ENCODE measurements around the gene TCF7. TPM values are rescaled to one million over a fixed set of nuclear protein-coding genes. Genes with fewer than 3 reads are reported as not detected.

The TCF7 gene
- total RNA-seq, 8 experiments from 2014 or later: 2.2 to 20.9 (median 5.3) TPM

DNA sequence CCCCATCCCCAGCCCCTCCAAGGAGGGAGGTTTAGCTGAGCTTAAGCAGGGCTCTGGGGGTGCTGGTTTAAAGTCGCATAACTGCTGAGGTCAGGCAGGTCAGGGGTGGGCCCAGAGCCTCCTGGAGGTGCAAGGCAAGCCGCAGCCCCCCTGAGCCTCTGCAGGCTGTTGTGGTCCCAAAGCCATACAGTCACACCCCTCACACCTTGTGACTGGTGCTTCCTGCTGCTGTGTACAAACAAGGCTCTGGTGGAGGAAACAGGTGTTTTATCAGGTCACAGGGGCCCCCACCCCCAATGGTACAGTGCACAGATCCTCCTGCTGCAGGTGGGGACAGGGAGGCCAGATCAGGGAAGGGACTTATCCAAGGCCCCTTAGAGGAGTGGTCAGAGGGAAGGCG lies 8.0 kb downstream of the TCF7 start:
- H3K4me3 ChIP-seq: no peak overlapping the region
- no peak for ATAC-seq (replicated peaks in 6 of 8)

DNA sequence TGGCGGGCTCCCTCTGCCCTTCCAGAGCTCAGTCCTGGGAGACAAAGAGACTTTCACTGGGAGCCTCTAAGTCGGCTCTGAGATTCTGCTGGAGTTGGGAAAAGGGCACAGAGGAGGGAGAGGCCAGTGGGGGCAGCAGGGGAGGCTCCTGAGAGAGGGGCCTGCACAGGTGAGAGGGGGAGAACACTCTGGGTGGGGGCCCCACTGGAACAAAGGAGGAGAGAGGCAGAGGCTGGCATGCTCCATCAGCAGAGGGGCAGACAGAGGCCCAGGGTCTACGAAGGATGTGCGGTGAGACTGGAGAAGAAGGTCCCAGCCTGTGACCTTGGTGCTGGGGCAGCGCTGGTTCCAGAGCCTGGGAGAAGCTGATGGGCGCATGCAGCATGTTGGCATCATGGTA lies 8.9 kb downstream of the TCF7 start:
- no peak for ATAC-seq (replicated peaks in 6 of 8)
- 67 to 100% (median 100%) methylated on average over 1 to 2 of the region's 6 CpGs; no CpG with 5 or more reads in 7 of the 10 experiments for WGBS, 10 experiments
- Histone ChIP-seq H3K27ac (no peak overlapping the region), H3K4me3 (no peak overlapping the region), H3K4me1 (replicated peaks in 1 of 2) (no peaks in the 10 kb centered on the region)
- in situ Hi-C loops (cut with MboI; ENCODE audit: low pct_unique_long_range_greater_than_20kb in 2 of 9, low sequenced_read_pairs in 9 of 9, unreplicated experiment in 9 of 9): no loop called here

More for the DNA sequence above, 8.0 kb downstream of the TCF7 start:
- H3K27ac ChIP-seq: no peak overlapping the region
- WGBS, 10 experiments: 50 to 100% (median 100%) methylated on average over 1 to 2 of the region's 3 CpGs; no CpG with 5 or more reads in 7 of the 10 experiments
- H3K4me1 ChIP-seq (replicated peaks in 1 of 2): no peaks in the 10 kb centered on the region
- in situ Hi-C loops (cut with MboI; ENCODE audit: low pct_unique_long_range_greater_than_20kb in 2 of 9, low sequenced_read_pairs in 9 of 9, unreplicated experiment in 9 of 9): no loop called here

DNA sequence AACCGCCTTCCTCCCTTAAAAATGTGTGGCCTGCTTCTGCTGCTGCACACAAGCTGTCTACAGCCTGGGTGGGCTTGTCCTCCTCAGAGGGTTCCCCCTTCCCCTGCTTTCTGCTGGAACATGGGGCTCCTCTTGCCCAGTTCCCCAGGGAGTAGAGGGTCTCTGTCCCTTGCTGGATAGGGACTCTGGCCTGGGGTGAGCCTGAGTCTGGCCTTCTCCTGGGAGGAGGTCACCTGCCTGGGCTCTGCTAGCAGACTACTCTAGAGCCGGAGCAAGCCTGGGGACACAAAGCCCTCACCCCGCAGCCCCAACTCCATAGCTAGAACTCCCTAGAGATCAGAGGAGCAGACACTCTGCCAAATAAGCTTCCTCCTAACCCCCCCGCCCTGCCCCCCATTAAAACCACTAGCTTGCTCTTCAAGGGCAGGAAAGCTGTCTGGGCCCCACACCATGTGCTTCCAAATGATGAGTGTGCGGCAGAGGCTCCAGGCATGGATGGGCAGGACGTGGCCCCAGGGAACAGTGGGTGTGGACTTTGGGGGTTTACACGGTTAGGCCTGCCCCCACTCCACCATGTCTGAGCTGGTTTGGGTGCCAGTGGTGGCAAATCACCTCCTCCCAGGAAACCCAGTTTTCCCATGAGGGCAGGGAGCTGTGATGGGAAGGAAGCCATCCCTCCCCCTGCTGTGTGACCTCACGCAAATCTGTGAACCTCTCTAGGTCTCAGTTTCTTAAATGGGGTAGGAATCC lies 10.0 kb downstream of the TCF7 start:
- Histone ChIP-seq H3K4me1 (replicated peaks in 1 of 2) (no peaks in the 10 kb centered on the region), H3K4me3 (no peak overlapping the region), H3K27ac (no peak overlapping the region)
- in situ Hi-C loops (cut with MboI; ENCODE audit: low pct_unique_long_range_greater_than_20kb in 2 of 9, low sequenced_read_pairs in 9 of 9, unreplicated experiment in 9 of 9): loop anchor here in 4 of 9 experiments (25.0 kb wide), 1 partner anchor 87 kb away; no protein-coding TSS in a partner anchor
- 22 to 100% (median 90%) methylated on average over 1 to 6 of the region's 8 CpGs; no CpG with 5 or more reads in 6 of the 10 experiments for WGBS, 10 experiments
- ATAC-seq (replicated peaks in 6 of 8): peak in 3 of 8 experiments; percentile 5 to 34 (median 18)

DNA sequence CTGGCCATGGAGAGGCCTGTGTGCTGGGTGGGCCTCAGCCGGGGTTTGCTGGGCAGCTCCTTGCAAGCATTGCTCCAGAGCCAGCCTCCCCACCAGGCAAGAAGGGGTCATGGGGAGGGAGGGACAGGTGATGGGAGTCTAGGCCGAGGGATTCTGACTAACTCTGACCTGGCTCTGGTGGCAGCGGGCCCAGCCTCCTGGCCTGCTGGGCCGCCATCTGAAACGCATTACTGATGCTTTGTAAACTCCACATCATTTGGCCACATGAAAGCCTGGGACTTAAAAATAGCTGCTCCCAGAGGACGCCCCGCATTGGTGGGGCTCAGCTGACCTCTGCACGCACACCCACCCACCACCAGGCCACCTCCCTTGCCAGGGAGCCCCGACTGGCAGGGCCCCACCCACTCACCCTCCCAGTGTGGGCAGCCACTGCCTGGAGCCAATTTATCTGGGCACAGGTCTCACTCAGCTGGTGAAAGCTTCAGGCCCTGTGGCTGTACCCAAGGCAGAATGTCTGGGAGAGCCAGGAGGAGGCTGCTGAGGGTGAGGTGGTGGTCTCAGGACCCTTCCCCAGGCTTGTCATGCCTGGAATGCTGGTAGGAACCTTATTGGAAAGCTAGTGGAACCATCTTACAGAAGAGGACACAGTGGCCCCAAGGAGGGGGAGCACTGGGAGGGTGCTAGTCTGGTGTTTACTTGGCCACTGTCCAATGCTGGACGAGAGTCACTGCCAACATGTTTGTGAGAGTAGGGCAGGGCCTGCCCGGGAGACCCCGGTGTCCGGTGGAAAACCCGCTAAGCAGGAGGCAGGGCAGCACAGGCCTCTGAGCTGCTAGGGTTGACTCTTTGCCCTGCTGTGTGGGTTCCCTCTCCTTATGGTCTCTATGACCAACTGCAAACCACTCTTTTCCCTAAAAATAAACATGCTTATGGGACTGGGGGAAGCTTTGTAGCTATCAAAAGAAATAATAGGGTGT lies 10.8 kb downstream of the TCF7 start:
- Histone ChIP-seq H3K4me1 (replicated peaks in 1 of 2) (no peaks in the 10 kb centered on the region), H3K4me3 (no peak overlapping the region), H3K27ac (no peak overlapping the region)
- 0 to 100% (median 90%) methylated on average over 1 to 5 of the region's 14 CpGs; no CpG with 5 or more reads in 5 of the 10 experiments for WGBS, 10 experiments
- ATAC-seq (replicated peaks in 6 of 8): peak in 6 of 8 experiments; percentile 34 to 75 (median 60)
- in situ Hi-C loops (cut with MboI; ENCODE audit: low pct_unique_long_range_greater_than_20kb in 2 of 9, low sequenced_read_pairs in 9 of 9, unreplicated experiment in 9 of 9): loop anchor here in 4 of 9 experiments (25.0 kb wide), 1 partner anchor 88 kb away; no protein-coding TSS in a partner anchor

DNA sequence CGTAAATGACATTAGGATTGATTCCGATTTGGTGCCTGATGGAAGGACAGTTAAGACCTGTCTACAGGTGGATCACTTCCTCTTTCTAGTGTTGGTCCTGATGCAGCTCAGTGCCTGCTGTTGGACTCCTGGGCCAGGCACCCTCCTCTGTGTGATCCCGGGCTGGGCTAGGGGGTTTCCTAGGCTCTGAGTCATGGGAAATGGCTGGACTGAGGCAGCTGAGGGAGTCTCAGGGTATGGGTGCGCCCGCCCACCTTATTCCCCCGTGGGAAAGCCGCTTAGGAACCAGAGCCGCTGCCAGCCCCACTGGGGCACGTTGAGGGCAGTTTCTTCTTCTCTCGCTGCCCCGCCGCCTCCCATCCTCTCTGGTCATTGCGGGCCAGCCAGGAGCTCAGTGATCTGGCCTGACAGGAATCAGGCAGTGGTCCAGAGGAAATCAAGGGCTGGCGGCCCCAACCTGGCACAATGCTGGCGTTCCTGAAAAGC lies 12.9 kb downstream of the TCF7 start:
- in situ Hi-C loops (cut with MboI; ENCODE audit: low pct_unique_long_range_greater_than_20kb in 2 of 9, low sequenced_read_pairs in 9 of 9, unreplicated experiment in 9 of 9): loop anchor here in 4 of 9 experiments (25.0 kb wide), 1 partner anchor 90 kb away; no protein-coding TSS in a partner anchor
- H3K4me3 ChIP-seq: no peak overlapping the region
- ATAC-seq (replicated peaks in 6 of 8): peak in 2 of 8 experiments; percentile 6 to 16
- H3K27ac ChIP-seq: no peak overlapping the region
- no peaks in the 10 kb centered on the region for H3K4me1 ChIP-seq (replicated peaks in 1 of 2)
- 54 to 100% (median 86%) methylated on average over 1 to 8 of the region's 15 CpGs; no CpG with 5 or more reads in 3 of the 10 experiments for whole genome bisulfite sequencing, 10 experiments

DNA sequence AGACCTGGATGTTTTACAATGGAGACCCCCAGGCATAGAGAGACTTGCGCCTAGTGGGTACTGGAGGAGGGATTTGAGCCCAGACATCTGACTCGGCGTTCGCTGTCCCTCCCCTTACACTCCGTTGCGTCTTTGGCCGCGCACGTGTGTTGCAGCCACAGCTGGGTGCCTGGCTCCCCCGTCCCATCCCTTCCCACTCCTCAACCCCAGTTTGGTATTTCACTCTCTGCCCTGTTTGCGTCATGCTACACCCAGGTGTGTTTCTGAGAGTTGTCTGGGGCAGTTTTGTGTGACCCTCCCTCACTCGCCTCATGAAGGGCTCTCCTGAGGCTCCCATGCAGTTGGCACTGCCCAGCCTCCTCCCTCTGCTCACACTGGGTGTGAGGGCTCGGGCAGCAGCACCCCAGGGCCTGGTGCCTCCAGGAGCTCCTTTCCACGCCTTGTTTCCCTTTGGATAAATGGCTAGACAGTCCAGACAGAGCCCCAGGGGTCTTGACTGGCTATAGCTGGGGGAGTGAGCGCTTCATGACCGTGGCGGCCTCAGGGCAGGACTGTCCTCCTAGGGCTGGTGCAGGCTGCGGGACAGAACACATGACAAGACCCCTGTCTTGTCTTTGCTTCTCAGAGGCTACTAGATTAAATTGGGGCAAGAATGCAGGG lies 13.6 kb downstream of the TCF7 start:
- ATAC-seq (replicated peaks in 6 of 8): no peak
- WGBS, 10 experiments: 83 to 100% (median 93%) methylated on average over 1 to 11 of the region's 18 CpGs; no CpG with 5 or more reads in 4 of the 10 experiments
- Histone ChIP-seq H3K27ac (no peak overlapping the region), H3K4me3 (no peak overlapping the region), H3K4me1 (replicated peaks in 1 of 2) (no peaks in the 10 kb centered on the region)
- in situ Hi-C loops (cut with MboI; ENCODE audit: low pct_unique_long_range_greater_than_20kb in 2 of 9, low sequenced_read_pairs in 9 of 9, unreplicated experiment in 9 of 9): loop anchor here in 4 of 9 experiments (25.0 kb wide), 1 partner anchor 91 kb away; no protein-coding TSS in a partner anchor

DNA sequence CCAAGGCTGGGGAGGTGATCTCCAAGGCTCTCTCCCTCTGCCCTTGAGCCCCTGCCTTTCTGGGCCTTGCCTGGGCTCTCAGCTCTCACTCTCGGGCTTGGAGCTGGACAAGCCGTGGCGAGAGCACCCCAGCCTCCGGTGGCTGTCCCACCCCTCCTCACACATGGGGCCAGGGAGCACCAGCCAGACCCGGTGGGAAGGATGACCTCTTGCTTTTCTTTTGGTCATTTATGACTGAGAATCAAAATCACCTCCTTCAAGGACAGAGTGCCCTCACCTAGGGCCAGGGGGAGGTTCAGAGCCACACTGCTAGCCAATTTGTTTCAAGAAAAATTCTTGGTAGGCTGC lies 14.1 kb downstream of the TCF7 start:
- in situ Hi-C loops (cut with MboI; ENCODE audit: low pct_unique_long_range_greater_than_20kb in 2 of 9, low sequenced_read_pairs in 9 of 9, unreplicated experiment in 9 of 9): loop anchor here in 4 of 9 experiments (25.0 kb wide), 1 partner anchor 91 kb away; no protein-coding TSS in a partner anchor
- H3K4me1 ChIP-seq (replicated peaks in 1 of 2): no peaks in the 10 kb centered on the region
- no peak for ATAC-seq (replicated peaks in 6 of 8)
- H3K27ac ChIP-seq: no peak overlapping the region
- WGBS, 10 experiments: 85 to 93% (median 90%) methylated on average over 2 to 5 of the region's 5 CpGs; no CpG with 5 or more reads in 7 of the 10 experiments
- no peak overlapping the region for H3K4me3 ChIP-seq

DNA sequence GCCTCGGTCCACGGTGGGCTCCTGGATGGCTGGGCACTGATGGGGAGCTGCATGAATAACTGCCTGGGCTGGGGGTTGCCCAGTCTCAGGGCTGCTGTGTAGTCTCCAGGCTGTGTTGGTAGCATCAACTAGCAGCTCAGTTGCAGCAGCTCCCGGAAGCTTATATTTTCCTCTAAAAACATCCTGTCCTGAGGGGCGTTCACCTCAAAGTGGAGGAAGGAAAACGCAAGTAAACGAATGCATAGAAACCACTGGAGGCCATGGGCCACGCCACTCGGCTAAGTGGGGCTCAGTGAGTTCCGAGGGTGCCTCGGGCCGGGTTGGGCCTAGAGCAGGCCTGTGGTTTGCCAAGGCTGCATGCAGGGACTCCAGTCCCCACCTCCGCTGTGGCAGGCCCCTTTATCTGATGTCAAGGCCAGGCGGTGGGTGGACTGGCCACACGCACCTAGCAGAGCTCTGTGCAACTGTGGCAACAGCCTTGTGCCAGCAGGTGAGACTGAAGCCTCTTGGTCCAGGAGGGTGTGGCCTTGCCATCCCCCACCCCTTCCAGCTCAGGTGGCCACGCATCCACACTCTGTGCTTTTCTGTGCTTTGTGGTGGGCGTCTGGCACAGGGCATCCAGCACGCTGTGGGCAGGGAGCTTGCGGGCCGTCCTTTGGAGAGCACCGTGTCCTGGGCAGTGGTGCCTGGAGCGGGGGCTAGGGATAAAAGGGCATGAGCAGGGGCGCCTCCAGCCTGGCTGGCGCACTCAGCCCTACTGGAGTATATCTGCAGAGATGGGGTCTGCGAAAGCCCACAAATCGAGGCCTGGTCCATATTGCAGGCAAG lies 15.1 kb downstream of the TCF7 start:
- H3K4me1 ChIP-seq (replicated peaks in 1 of 2): no peaks in the 10 kb centered on the region
- H3K27ac ChIP-seq: no peak overlapping the region
- in situ Hi-C loops (cut with MboI; ENCODE audit: low pct_unique_long_range_greater_than_20kb in 2 of 9, low sequenced_read_pairs in 9 of 9, unreplicated experiment in 9 of 9): loop anchor here in 4 of 9 experiments (25.0 kb wide), 1 partner anchor 92 kb away; no protein-coding TSS in a partner anchor
- WGBS, 10 experiments: 84 to 93% (median 91%) methylated on average over 2 to 14 of the region's 25 CpGs; no CpG with 5 or more reads in 6 of the 10 experiments
- peak in 2 of 8 experiments; percentile 7 to 19 for ATAC-seq (replicated peaks in 6 of 8)
- no peak overlapping the region for H3K4me3 ChIP-seq

DNA sequence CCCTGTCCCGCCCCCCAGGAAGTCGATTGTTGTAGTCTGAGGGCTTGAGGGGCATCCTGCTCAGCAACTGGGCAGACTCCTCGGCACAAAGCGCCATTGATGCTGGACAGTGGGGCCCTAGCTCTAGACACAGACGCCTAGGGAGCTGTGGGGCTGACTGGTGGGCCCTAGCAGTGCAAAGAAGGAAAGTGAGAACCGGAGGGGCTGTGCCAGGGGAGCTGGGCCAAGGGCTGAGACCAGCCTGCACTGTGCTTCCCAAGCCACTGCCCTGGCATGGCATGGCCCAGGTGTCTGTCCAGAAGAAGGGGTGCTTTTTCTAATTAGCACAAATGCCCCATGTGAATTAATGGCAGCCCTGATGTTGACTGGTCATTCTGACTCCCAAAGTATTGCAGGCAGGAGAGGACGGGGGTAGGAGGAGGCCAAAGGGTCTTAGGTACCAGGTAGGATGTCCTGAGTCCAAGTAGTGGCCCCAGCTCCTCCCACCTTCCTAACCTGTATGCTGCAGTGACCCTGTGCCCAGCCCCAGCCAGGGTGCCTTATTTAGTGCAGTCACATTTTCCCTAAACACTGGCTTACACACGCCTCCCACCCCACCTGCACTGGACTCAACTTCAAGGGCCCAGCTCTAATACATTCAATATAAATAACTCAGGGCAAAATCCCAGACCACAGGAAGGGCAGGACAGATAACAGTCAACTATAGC lies 15.9 kb downstream of the TCF7 start:
- no peak for ATAC-seq (replicated peaks in 6 of 8)
- no peak overlapping the region for H3K4me3 ChIP-seq
- in situ Hi-C loops (cut with MboI; ENCODE audit: low pct_unique_long_range_greater_than_20kb in 2 of 9, low sequenced_read_pairs in 9 of 9, unreplicated experiment in 9 of 9): loop anchor here in 4 of 9 experiments (25.0 kb wide), 1 partner anchor 93 kb away; no protein-coding TSS in a partner anchor
- WGBS, 10 experiments: 90 to 100% (median 100%) methylated on average over 1 to 2 of the region's 8 CpGs; no CpG with 5 or more reads in 7 of the 10 experiments
- no peaks in the 10 kb centered on the region for H3K4me1 ChIP-seq (replicated peaks in 1 of 2)
- no peak overlapping the region for H3K27ac ChIP-seq

DNA sequence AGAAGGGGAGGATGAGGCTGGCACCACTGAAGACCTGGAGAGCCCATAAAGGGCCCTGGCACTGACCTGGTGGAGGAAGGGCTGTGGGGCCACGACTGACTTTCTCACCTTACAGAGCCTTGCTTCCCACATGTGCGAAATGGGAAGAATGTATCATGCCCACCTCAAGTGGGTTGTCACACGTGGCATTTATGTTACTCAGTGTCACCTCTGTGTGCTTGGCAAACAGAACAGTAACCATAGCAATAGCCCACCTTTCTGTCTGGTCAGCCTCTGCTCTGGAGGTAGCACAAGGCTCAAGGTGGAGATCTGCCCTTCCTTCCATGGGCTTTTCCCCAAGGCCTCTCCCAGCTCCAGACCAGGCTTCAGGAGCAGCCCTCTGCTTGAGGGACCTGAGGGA lies 16.7 kb downstream of the TCF7 start:
- no peak overlapping the region for H3K27ac ChIP-seq
- ATAC-seq (replicated peaks in 6 of 8): no peak
- in situ Hi-C loops (cut with MboI; ENCODE audit: low pct_unique_long_range_greater_than_20kb in 2 of 9, low sequenced_read_pairs in 9 of 9, unreplicated experiment in 9 of 9): loop anchor here in 4 of 9 experiments (25.0 kb wide), 1 partner anchor 94 kb away; no protein-coding TSS in a partner anchor
- no peak overlapping the region for H3K4me3 ChIP-seq
- H3K4me1 ChIP-seq (replicated peaks in 1 of 2): no peaks in the 10 kb centered on the region
- WGBS, 10 experiments: 60 to 94% (median 75%) methylated on average over 1 to 3 of the region's 3 CpGs; no CpG with 5 or more reads in 6 of the 10 experiments
